SK-N-SH (cell line): ENCODE data around the gene DCD. TPM values are rescaled to one million over a fixed set of nuclear protein-coding genes. Genes with fewer than 3 reads are reported as not detected.

Experiments
- CTCF ChIA-PET: fragments of 300-600, 350-600 bp; formaldehyde crosslinking; extraction: SDS; loops from one replicate; lab custom pipeline; 2021; lab: Yijun Ruan, JAX
- POLR2A ChIA-PET: fragments of 350-600 bp; sonication (Branson Sonifier 250); formaldehyde crosslinking; extraction: SDS; loops from one replicate; lab custom pipeline; 2020; ENCODE audit warnings: antibody characterized with exemption, inconsistent platforms; lab: Yijun Ruan, JAX
- DNase-seq: peaks from one replicate; pipeline ENCODE4 v3.0.0; 2012
- H2AFZ ChIP-seq: fragments of 200-600 bp; sonication (generic); 2 replicates; pipeline ENCODE4 v1.8.1; 2016; ENCODE audit warnings: antibody characterized with exemption, mild to moderate bottlenecking, low read depth
- H3F3A ChIP-seq: fragments of 200-600 bp; sonication (generic); replicated peaks from 2 replicates; pipeline ENCODE3; 2016; ENCODE audit warnings: antibody characterized with exemption, mild to moderate bottlenecking; ENCODE audit not compliant: insufficient read depth
- H3K27ac ChIP-seq, 2 experiments: fragments of 200-500 bp in 1 of 2; fragments of 200-600 bp in 1 of 2; sonication (Bioruptor generic) in 1 of 2; sonication (generic), shearing (Covaris generic) in 1 of 2; 2 replicates each; pipeline versions ENCODE4 v1.5.1 to v1.6.1; 2014 to 2016; ENCODE audit warnings: low read depth in 2 of 2, inconsistent platforms in 1 of 2, low read length in 1 of 2, mild to moderate bottlenecking in 1 of 2, mixed read lengths in 1 of 2
- H3K27me3 ChIP-seq: fragments of 200-600 bp; sonication (generic), shearing (Covaris generic); 2 replicates; pipeline ENCODE4 v1.6.1; 2016; ENCODE audit warnings: mixed run types; ENCODE audit not compliant: insufficient read depth
- H3K36me3 ChIP-seq, 2 experiments: fragments of 200-500 bp in 1 of 2; fragments of 200-600 bp in 1 of 2; sonication (Bioruptor generic) in 1 of 2; sonication (generic) in 1 of 2; replicated peaks in 1 of 2; 2 replicates each; pipeline versions ENCODE3 to v1.5.1; 2014 to 2016; ENCODE audit warnings: low read length in 1 of 2, mild to moderate bottlenecking in 1 of 2; ENCODE audit not compliant: insufficient read depth in 2 of 2, control insufficient read depth in 1 of 2
- H3K4me1 ChIP-seq, 2 experiments: fragments of 200-500 bp in 1 of 2; fragments of 200-600 bp in 1 of 2; sonication (Bioruptor generic) in 1 of 2; sonication (generic), shearing (Covaris generic) in 1 of 2; 2 replicates each; pipeline versions ENCODE4 v1.5.1 to v1.6.1; 2014 to 2016; ENCODE audit warnings: low read depth in 1 of 2, low read length in 1 of 2, mixed run types in 1 of 2; ENCODE audit not compliant: insufficient read depth in 2 of 2, control insufficient read depth in 1 of 2
- H3K4me2 ChIP-seq: fragments of 200-600 bp; sonication (generic), shearing (Covaris generic); 2 replicates; pipeline ENCODE4 v1.6.1; 2017; ENCODE audit warnings: mixed run types
- H3K4me3 ChIP-seq, 2 experiments: fragments of 200-500 bp in 1 of 2; fragments of 200-600 bp in 1 of 2; sonication (Bioruptor generic) in 1 of 2; sonication (generic), shearing (Covaris generic) in 1 of 2; 2 replicates each; pipeline versions ENCODE4 v1.5.1 to v1.8.1; 2014 to 2016; ENCODE audit warnings: low read depth in 2 of 2, inconsistent platforms in 1 of 2, low read length in 1 of 2, mild to moderate bottlenecking in 1 of 2, mixed read lengths in 1 of 2, moderate library complexity in 1 of 2
- H3K79me2 ChIP-seq: fragments of 200-600 bp; sonication (generic); 2 replicates; pipeline ENCODE4 v1.8.1; 2017; ENCODE audit warnings: mild to moderate bottlenecking; ENCODE audit not compliant: insufficient read depth
- H3K9ac ChIP-seq: fragments of 200-600 bp; sonication (generic); 2 replicates; pipeline ENCODE4 v1.6.1; 2017; ENCODE audit warnings: mixed run types
- H3K9me2 ChIP-seq: fragments of 200-600 bp; sonication (generic); 2 replicates; pipeline ENCODE4 v1.6.1; 2017; ENCODE audit warnings: mixed run types
- H3K9me3 ChIP-seq: fragments of 200-600 bp; sonication (generic); 2 replicates; pipeline ENCODE4 v1.6.1; 2017; ENCODE audit warnings: mixed run types, mild to moderate bottlenecking, moderate library complexity
- H4K20me1 ChIP-seq: fragments of 200-600 bp; sonication (generic); 2 replicates; pipeline ENCODE4 v1.6.1; 2017; ENCODE audit warnings: mild to moderate bottlenecking, mixed run types; ENCODE audit not compliant: insufficient read depth
- CHD2 ChIP-seq: fragments of 150-350 bp; IDR thresholded peaks from 2 replicates; pipeline ENCODE4 v1.6.1; 2018; ENCODE audit warnings: low read length; ENCODE audit not compliant: partially characterized antibody
- ELF1 ChIP-seq: IDR thresholded peaks from 2 replicates; pipeline ENCODE4 v1.4.0; 2012
- FOXJ3 ChIP-seq: sonication (generic); formaldehyde crosslinking; IDR thresholded peaks from 2 replicates; pipeline ENCODE4 v1.5.1; 2020; ENCODE audit warnings: mild to moderate bottlenecking, missing genetic modification reagents
- GABPA ChIP-seq: IDR thresholded peaks from 2 replicates; pipeline ENCODE4 v1.4.0; 2012; ENCODE audit warnings: low read depth, mild to moderate bottlenecking
- GATA2 ChIP-seq: sonication (generic); formaldehyde crosslinking; IDR thresholded peaks from 2 replicates; pipeline ENCODE4 v1.5.0; 2020; ENCODE audit warnings: mild to moderate bottlenecking, missing genetic modification reagents
- MEF2A ChIP-seq: IDR thresholded peaks from 2 replicates; pipeline ENCODE4 v1.4.0; 2012; ENCODE audit warnings: low read depth, borderline replicate concordance
- WGBS: methylation state at CpG from one replicate; pipeline ENCODE4 v1.1.6; 2017; ENCODE audit warnings: low lambda C conversion rate; 5-methylcytosine and 5-hydroxymethylcytosine counted together
- polyA plus RNA-seq, 3 experiments: library from polyadenylated mRNA; depleted of rRNA; stranded (reverse); fragments of >200 nt; gene quantifications; 2 replicates each; pipeline ENCODE4 v1.2.3, GENCODE V29; 2012

DCD gene
- polyA plus RNA-seq, 1 of the 3 experiments (the other 2 are of a cell fraction), result not detected

DNA sequence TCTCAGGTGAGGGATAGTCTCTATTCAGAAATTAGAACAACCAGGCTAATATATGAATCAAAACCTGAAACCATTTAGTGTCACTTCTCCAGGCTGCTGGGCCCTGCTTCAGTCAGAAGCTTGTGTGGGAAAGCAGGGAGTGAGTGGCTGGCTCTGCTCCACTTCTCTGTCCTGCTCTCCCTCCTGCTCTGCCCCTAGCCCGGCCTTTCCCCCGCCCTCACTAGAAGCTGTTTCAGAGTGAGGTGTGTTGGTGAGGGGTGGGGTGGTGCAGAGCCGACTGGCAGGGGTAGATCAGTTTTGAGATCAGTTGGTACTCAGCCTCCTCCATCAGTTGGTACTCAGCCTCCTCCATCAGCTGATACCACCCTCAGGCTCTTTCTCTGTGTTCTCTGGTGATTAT is 52.7 kb downstream of the DCD start:
- 0% methylated on average over 3 of the region's 3 CpGs for WGBS
- H3K9ac ChIP-seq, result no peak overlapping the region
- ChIA-PET CTCF (interaction anchor here (0.9 to 2.3 kb wide), 11 partner anchors 9 to 362 kb away, joined by 3 to 28 read pairs (median 5); no protein-coding TSS in a partner anchor), POLR2A (no interaction called here)
- H3K27me3 ChIP-seq, result peaks cover 62% of the 10 kb centered on the region; the same call in 1 of the 2 replicates
- H3K4me2 ChIP-seq, result no peak overlapping the region
- H3K9me2 ChIP-seq, result no peaks in the 10 kb centered on the region
- no peak overlapping the region for H2AFZ ChIP-seq
- TF ChIP-seq FOXJ3 (no peak), ELF1 (no peak), MEF2A (no peak), GABPA (no peak), CHD2 (no peak), GATA2 (CRISPR knock-in tag) (no peak)
- no peak overlapping the region for H3K4me3 ChIP-seq
- H3K4me1 ChIP-seq, result no peaks in the 10 kb centered on the region
- no peaks in the 10 kb centered on the region for H4K20me1 ChIP-seq
- no peak overlapping the region for H3K27ac ChIP-seq
- DNase-seq, result no peak
- no peaks in the 10 kb centered on the region for H3K36me3 ChIP-seq
- H3F3A ChIP-seq, result no peaks in the 10 kb centered on the region
- no peaks in the 10 kb centered on the region for H3K79me2 ChIP-seq
- H3K9me3 ChIP-seq, result no peaks in the 10 kb centered on the region

Other genes with a start within 250 kb of the DCD start
- 35.0 and 52.5 TPM in 2 replicates for gene ITGA5, start 229.1 kb downstream of the DCD start, polyA plus RNA-seq (2012; rRNA removed)
- gene GTSF1, start 174.8 kb downstream of the DCD start, polyA plus RNA-seq (2012; rRNA removed), result 36.0 and 37.3 TPM in 2 replicates
- 0.03 TPM in 2 replicates for gene NCKAP1L, start 150.6 kb downstream of the DCD start, polyA plus RNA-seq (2012; rRNA removed)
- not detected in 2 replicates for gene PDE1B, start 98.8 kb downstream of the DCD start, polyA plus RNA-seq (2012; rRNA removed)
- not detected in 2 replicates for gene PPP1R1A, start 59.7 kb downstream of the DCD start, polyA plus RNA-seq (2012; rRNA removed)
- gene LACRT, start 13.5 kb downstream of the DCD start, polyA plus RNA-seq (2012; rRNA removed), result not detected in 2 replicates
- gene MUCL1, start 206.2 kb upstream of the DCD start, polyA plus RNA-seq (2012; rRNA removed), result not detected in 2 replicates